C4-2B (cell line): ENCODE data around the gene BSN.

ENCODE experiments used
- H3K27ac ChIP-seq: fragments of 450-650 bp; 2 replicates; pipeline ENCODE4 v1.5.1; 2017
- ZFX ChIP-seq: fragments of 450-650 bp; IDR thresholded peaks from 2 replicates; pipeline ENCODE4 v1.6.1; 2017
- TF ChIP-seq, protein P1 (sequence below): fragments of 450-650 bp; conservative IDR thresholded peaks from 2 replicates; pipeline ENCODE4 v1.5.1; 2017; ENCODE audit warnings: mild to moderate bottlenecking

Gene BSN

DNA sequence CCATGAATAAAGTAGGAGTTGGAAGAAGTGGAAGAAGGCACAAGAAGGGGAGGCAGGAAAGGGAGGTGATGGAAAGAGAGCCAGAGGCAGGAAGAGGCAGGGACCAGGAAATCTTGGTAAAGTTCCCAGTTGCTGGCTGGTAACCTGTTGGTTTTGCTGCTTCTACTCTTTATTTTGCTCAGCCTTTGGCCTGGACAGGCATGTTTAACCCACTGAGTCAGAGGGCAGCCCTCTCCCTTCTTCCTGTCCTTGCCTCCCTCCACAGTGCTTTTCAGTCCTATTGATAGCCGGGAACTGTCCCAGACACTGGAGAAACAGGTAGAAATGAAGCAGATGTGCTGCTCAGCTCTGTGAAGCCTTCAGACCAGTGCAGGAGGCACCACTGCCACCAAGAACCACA is 76.5 kb downstream of the BSN start:
- TF ChIP-seq, protein P1, sequence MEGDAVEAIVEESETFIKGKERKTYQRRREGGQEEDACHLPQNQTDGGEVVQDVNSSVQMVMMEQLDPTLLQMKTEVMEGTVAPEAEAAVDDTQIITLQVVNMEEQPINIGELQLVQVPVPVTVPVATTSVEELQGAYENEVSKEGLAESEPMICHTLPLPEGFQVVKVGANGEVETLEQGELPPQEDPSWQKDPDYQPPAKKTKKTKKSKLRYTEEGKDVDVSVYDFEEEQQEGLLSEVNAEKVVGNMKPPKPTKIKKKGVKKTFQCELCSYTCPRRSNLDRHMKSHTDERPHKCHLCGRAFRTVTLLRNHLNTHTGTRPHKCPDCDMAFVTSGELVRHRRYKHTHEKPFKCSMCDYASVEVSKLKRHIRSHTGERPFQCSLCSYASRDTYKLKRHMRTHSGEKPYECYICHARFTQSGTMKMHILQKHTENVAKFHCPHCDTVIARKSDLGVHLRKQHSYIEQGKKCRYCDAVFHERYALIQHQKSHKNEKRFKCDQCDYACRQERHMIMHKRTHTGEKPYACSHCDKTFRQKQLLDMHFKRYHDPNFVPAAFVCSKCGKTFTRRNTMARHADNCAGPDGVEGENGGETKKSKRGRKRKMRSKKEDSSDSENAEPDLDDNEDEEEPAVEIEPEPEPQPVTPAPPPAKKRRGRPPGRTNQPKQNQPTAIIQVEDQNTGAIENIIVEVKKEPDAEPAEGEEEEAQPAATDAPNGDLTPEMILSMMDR: no peak
- TF ChIP-seq ZFX: no peak
- H3K27ac ChIP-seq: no peak overlapping the region

DNA sequence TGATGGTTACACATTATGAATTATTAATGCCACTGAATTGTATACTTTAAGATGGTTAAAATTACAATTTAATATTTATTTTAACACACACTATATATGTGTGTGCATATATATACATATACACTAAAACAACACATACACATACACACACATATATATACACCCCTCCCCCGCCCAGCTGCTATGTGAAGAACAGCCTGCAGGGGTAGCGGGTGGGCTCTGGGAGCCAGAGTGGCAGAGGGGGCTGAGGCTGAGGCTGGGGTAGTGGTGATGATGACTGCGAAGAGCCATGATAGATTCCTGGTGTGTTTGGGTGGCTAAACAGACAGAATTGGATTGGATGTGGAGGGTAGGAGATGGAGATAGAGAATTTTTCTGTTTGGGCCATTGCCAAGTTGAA is 80.5 kb downstream of the BSN start:
- no peak overlapping the region for H3K27ac ChIP-seq
- TF ChIP-seq, protein P1: no peak
- no peak for TF ChIP-seq ZFX

DNA sequence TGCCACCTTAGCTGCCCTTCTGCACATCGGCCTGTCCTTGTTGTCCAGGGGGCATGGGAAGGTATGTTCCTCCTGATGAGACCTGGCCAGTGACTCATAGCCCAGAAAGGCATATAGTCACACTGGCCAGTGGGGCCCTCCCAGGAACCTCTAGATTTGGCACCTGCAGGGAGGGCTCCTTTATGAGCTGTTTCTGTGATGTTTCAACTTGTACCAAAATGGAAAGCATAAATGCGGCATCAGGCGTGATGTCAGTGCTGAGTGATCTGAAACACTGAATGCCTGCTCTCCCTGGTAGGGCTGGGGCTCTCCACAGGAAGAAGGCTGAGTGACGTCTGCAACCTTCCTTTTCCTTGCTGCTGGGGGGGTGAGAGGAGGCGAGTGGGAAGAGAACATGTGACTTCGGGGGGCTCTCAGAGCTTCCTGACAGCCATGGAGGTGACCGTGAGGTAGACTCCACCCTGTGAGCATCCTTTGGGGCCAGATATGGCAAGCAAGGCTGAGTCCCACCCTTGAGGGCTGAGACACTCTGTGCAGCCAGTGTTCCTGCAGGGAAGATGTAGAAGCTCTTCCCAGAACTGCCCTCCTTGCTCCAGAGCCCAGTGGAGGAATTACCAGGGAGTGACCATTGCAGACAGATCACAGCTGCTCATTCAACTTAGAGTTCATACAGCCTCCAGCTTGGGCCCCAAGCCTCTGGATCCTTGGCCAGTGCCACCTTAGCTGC is 82.8 kb downstream of the BSN start:
- no peak overlapping the region for H3K27ac ChIP-seq
- no peak for TF ChIP-seq ZFX
- TF ChIP-seq, protein P1: no peak

DNA sequence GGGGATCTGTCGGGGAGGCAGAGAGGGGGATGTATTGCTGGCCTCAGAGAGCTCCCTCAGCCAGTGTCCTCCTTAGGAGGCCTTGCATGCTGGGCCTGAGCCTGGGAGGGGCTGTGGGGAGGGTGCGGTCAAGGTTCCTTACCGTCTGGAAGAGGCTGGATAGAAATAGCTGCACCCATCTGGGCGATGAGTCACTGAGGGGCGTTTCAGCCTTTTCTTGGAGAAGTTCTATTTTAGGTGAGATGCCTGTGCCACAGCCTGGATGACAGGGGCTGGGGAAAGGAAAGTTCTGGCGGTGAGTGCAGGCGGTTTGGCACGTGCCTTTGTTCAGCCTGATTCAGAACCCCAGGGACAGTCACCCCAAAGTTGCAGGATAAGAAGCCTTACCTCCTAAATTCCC is 84.2 kb downstream of the BSN start:
- H3K27ac ChIP-seq: no peak overlapping the region
- no peak for TF ChIP-seq ZFX
- TF ChIP-seq, protein P1: no peak

DNA sequence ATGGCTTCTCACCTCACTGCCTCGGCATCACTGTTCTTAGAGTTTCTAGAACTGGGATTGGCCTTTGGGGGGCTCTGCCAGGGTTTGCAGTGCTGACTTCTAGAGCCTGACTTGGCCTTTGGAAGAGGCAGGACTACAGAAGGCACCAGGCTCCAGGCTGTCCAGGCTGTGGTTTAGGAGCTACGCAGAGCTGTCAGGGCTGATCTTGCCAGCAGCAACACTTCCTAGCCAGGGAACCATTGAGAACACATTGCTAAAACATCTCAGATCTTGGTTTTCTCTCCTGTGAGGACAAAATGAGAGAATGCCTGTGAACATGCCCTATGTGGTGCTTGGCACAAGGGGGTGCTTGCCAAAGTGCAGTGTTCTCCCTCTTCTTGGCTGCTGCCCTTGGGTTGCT is 85.3 kb downstream of the BSN start:
- no peak for TF ChIP-seq ZFX
- TF ChIP-seq, protein P1: no peak

DNA sequence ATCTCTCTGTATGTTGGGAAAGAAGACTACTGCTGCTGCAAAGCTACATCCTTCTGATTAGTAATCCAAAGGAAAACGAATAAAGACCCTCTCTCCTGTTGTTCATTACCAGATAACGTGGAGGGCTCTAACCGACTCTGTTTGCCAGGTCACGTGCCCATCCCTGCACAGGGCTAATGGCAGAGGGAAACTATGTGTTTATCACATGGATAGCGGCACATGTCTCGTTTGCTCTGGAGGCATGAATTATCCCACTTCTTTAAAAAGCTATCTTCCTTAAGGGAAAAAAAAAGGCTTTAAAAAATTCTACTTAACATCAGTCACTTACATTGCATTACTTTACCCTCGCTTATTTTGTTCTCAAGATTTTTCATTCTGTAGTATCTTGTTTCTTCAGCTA is 87.0 kb downstream of the BSN start:
- TF ChIP-seq, protein P1: no peak
- TF ChIP-seq ZFX: no peak

More for the DNA sequence above, 85.3 kb downstream of the BSN start:
- H3K27ac ChIP-seq: no peak overlapping the region

DNA sequence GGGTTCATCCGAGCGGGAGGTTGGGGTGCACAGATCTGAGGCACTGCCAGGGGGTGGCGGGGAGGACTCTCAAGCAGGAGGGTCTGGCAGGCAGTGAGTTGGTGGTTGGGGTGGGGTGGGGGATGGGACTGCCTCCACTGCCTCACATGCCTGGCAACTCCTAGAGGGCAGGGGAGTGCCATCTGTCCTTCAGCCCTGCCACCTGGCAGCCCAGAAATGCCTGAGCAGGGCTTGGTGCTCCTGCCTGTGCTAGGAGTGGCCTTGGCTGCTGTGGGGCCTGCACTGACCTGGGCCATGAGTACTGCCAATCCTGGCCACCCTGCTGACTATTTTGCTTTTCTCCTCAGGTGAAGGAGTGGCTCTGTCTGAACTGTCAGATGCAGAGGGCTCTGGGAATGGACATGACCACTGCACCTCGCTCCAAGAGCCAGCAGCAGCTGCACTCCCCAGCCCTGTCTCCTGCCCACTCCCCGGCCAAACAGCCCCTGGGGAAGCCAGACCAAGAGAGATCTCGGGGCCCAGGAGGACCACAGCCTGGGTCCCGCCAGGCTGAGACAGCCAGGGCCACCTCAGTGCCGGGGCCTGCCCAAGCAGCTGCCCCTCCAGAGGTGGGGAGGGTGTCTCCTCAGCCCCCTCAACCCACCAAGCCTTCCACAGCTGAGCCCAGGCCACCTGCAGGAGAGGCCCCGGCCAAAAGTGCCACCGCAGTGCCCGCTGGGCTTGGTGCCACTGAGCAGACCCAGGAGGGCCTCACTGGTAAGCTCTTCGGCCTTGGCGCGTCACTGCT is 87.8 kb downstream of the BSN start:
- H3K27ac ChIP-seq: no peak overlapping the region
- TF ChIP-seq, protein P1: no peak
- no peak for TF ChIP-seq ZFX

More for the DNA sequence above, 87.0 kb downstream of the BSN start:
- H3K27ac ChIP-seq: no peak overlapping the region
